Prostate gland (tissue), 2 donors: Measurements from ENCODE around the gene CST7.

ENCODE experiments used
- CTCF ChIP-seq, 4 experiments: fragments of 200-600 bp in 2 of 4; fragments of 450-650 bp in 2 of 4; sonication (generic) in 2 of 4; IDR thresholded peaks; 1 replicate in 3 of 4; 2 replicates in 1 of 4; pipeline ENCODE4 v1.5.1; 2016 to 2019; ENCODE audit warnings: antibody characterized with exemption in 4 of 4, mild to moderate bottlenecking in 2 of 4, moderate library complexity in 2 of 4
- POLR2A ChIP-seq: fragments of 450-650 bp; IDR thresholded peaks from one replicate; pipeline ENCODE4 v1.6.1; 2016; ENCODE audit warnings: antibody characterized with exemption, mild to moderate bottlenecking
- POLR2AphosphoS5 ChIP-seq: sonication (generic); formaldehyde crosslinking; IDR thresholded peaks from one replicate; pipeline ENCODE4 v1.6.1; 2017; ENCODE audit warnings: antibody characterized with exemption

GRCh38 chr20:24915440-24915839 lies 33.6 kb upstream of the CST7 start:
- TF ChIP-seq POLR2AphosphoS5, result no peak
- no peak for TF ChIP-seq CTCF (IDR thresholded peaks at IDR 0.05)
- TF ChIP-seq POLR2A, result no peak
